Kidney capillary endothelial cell (primary cell): Measurements from ENCODE around the gene GNAT2.
"Not testable (repeated sequence)": the region's sequence is repeated elsewhere in the genome, so short reads cannot be mapped to it uniquely, and the experiment has no call there.

Experiments
- DNase-seq: peaks from one replicate; pipeline ENCODE4 v3.0.0-alpha.2; 2018; ENCODE audit warnings: low spot score

GNAT2 gene

DNA sequence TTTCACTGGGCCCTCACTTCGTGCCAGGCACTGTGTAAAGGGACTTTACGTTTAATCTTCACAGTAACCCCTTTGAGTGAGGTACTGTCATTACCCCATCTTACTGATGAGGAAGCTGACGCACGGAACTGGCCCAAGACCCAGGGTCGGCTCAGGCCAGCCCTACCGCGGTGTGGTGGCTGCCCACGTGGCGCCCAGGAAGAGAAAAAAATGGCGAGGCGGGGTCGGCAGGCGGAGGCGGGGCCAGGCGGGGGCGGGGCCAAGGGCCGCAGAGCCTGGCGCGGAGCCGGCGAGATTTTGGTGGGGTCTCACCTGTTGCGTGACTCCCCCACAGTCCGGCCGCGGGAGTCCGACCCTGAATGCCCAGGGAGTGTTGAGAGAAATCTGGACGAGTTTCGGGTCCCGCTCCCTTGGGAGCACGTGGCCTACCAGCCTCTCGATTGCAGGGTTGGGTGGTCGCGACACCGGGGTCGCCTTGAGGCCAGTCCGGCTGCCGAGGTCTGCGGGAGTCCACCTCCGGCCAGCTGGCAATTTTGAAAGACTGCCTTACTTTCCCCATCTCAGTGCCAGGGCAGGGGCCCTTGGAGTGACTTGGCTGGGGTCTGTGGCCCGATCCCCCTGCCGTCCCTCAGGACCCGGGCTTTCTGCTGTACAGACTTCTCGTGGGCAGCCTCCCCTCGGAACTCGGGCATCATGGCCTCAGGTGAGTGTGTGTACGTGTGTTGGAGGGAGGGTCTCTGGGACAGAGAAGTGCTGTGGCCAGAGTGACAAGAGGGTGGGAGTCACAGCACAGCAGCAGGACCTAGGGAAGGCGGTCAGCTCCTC is at the start of gene GNAT2, which contains the start of gene AMPD2:
Gene GNAT2, minus strand, starts transcription at position 41 of the 825 bp plus-strand sequence. CDS start 6,746 bp downstream, outside the sequence.
Gene AMPD2, plus strand, starts transcription at position 262 of the 825 bp plus-strand sequence. CDS start 1,339 bp downstream, outside the sequence.
- DNase-seq = peak; percentile 71

DNA sequence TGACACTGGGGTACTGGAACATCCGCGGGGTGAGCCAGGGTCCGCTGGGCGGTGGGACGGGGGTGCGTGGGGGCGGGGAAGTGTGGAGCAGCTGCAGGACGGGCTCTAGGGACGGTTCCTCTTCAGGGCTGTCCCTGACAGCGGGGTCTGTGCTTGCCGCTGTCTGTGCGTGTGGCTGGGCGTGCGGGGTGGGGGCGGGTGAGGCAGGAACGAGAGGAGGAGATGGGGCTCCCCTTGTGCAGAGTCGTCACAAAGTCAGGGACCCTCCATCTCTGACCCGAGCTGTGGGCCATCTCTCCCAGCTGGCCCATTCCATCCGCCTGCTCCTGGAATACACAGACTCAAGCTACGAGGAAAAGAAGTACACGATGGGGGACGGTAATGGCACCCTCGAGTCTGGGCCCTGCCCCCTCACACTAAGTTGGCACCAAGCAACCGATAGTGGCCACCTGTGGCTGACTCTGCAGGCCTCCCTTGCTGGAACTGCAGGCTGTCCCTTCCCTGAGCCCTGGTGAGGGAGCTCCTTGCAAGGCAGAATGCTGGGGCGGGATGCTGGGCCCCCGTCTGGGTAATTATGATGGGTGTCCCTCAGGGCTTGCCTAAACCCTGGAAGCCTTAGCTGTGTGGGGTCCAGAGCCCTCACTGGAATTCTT is 48.8 kb upstream of the GNAT2 start:
- no peak for DNase-seq

DNA sequence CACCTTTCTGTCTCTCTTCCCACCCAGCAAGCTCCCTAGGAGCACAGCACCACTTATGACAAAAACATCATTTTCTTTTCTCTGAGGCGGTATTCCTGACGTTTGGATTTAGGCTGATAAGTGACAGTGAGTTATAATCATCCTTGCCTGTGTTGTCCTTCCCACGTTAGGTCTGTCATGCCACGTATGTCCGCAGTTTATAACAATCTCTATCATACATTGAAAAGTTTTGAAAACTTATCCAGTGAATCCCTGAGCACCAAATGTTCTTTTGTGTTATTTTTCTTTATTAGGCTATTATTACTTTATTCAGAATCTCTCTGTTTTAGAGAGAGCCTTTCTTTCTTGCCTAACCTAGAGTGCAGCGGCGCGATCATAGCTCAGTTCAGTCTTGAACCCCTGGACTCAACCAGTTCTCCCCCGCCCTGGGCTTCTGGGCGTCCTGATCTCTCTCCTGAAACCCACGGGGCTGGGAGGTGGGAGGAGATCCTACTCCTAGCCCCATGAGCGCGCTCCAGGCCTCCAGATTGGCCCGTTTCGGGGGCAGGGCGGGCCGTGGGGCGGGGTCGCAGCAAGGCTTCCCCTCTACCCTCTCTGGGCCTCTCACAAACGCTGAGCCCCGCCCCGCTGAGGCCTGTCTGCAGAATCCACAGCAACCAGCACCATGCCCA is 48.2 kb upstream of the GNAT2 start, which contains the start of gene GSTM2:
Gene GSTM2, plus strand, starts transcription at position 606 of the 671 bp plus-strand sequence. Its CDS starts 59 bp downstream, at position 665.
- peak; percentile 16 for DNase-seq

DNA sequence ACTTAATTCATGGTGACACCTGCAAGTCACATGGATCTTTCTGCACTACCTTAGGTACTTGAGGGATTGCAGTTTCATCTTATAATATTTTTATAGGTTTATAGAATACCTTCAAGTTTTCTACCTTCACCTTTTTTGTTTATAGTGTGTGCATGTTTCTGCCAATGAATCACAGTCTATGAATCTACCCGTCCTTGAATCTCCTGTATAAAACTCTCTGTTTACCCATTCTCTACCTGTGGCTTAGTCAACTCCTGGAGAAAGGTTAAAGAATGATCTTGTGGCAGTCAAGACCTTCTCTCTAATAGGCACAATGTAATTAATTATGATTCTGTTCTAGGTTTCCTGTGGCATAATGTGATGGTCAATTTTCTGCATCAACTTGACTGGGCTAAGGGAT is 45.3 kb upstream of the GNAT2 start:
- no peak for DNase-seq

DNA sequence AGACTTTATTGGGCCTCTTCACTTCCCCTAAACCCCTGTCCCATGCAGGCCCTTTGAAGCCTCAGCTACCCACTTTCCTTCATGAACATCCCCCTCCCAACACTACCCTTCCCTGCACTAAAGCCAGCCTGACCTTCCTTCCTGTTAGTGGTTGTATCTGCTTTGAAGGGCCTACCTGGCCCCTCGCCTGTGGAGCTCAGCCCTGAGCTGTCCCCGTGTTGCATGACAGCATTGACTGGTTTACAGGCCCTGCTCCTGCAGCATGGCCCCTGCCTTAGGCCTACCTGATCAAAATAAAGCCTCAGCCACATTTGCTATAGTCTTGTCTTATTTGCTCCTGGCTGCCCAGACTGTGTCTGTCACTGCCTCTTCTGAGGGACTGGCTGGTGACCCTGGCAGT is 42.0 kb upstream of the GNAT2 start:
- no peak for DNase-seq

DNA sequence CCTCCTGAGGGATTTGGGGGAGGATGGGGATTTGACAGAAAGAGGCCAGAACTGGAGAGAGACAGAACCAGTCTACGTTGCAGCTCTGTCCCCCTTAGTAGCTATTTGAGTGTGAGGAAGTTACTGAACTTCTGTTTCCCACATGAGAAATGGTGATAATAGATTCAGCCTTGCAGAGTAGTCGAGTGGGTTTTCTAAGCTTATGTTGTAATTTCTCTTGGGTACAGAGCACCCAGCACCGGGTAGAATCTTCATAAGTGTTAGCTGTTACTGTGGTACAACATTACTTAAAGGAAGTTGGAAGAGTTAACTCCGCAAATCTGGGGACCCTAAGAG is 41.2 kb upstream of the GNAT2 start:
- not testable (repeated sequence) for DNase-seq

DNA sequence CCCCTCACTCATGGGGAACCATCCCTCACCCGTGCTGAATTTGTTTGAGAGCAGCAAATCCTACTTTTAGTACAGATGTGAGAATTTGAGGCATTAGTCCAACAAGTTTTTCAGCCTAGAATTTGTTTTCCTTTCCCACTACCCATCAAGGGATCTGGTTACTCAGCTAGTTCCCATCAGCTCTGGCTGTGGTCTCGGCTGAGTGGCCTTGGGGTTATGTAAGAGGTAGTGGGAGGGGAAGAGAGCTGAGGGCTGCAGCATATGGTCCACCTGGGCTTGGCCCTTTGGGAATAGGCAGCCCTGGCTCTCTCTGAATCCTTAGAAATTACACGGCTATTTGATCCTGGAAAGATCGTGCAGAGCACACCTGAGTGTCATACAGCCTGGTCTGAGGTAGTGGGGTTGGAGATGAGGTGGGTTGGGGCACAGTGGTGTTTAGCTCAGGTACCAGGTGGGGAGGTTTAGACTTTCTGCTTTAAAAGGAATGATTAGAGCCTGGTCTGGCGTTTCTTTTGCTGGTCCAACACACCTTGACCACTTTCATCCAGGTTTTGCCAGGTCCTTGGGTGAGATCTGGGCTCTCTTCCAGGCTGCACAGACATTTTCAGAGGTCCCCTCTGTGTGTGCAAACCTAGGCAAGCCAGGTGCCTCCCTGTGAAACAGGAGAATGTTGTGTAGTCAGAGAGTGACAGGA is 40.7 kb upstream of the GNAT2 start:
- DNase-seq = no peak

DNA sequence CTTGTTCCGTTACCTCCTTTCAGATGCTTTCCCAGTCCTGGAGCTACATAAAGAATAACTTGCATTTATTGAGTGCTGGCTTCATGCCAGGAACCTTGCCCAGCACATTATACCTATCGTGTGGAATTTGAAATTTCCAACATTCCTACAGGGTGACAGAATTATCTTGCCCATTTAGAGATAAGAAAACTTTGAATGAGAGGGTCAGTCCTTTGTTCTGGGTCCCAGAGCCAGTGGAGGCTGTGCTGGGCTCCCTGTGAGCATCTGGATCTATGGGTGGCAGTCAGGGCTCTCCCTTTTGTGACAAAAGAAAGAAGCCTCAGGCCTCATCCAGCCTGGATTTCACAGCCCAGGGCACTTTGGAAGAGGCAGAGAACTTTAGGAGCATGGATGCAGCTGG is 39.7 kb upstream of the GNAT2 start:
- DNase-seq = no peak

DNA sequence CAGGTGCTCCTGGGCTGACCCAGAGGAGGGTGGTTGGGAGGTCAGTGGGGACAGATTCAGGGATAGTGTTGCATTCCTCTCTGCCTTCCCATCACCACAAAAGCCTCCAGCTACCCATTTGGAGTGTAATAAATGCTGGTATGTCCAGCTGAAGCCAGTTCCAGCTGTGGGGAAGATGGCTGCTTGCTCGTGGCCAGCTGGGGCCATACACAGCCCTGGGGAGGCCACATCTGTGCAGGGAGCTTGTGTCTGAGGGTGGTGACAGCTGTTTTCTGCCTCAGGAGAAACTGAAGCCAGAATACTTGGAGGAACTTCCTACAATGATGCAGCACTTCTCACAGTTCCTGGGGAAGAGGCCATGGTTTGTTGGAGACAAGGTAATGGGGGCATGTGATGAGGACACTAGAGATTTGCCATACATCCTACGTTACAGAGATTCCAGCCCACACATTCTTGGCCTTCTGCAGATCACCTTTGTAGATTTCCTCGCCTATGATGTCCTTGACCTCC is 39.2 kb upstream of the GNAT2 start:
- no peak for DNase-seq

DNA sequence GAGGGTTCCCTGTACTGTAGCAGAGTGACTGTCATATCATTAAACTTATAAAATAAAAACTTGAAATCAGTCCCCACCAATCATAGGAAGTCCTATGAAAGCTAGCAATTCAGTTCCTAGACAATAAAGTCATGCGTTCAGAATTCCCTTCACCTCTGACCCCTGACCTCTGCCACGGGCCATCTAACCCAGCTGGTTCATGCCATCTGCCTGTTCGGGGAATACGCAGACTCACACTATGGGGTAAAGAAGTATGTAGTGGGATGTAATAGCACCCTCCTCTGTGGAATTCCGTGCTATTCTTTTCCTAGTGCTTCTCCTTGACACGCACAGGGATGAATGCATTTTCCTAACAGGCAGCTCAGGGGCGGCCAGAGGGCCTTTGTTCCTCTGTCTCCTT is 38.6 kb upstream of the GNAT2 start:
- no peak for DNase-seq

DNA sequence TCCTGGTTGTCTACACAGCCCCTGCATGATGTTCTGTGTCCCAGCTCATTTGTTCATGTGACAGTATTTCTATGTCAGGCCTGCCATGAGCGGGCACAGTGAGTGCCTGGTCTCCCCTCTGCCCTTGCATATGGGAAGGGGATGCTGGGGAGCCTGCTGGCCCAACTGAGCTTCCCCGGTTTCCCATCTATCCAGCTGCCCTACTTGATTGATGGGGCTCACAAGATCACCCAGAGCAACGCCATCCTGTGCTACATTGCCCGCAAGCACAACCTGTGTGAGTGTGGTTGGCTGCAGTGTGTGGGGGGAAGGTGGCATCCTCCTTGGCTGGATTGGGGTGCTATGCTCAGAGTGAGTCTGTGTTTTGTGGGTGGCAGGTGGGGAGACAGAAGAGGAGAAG is 38.0 kb upstream of the GNAT2 start:
- DNase-seq = no peak

DNA sequence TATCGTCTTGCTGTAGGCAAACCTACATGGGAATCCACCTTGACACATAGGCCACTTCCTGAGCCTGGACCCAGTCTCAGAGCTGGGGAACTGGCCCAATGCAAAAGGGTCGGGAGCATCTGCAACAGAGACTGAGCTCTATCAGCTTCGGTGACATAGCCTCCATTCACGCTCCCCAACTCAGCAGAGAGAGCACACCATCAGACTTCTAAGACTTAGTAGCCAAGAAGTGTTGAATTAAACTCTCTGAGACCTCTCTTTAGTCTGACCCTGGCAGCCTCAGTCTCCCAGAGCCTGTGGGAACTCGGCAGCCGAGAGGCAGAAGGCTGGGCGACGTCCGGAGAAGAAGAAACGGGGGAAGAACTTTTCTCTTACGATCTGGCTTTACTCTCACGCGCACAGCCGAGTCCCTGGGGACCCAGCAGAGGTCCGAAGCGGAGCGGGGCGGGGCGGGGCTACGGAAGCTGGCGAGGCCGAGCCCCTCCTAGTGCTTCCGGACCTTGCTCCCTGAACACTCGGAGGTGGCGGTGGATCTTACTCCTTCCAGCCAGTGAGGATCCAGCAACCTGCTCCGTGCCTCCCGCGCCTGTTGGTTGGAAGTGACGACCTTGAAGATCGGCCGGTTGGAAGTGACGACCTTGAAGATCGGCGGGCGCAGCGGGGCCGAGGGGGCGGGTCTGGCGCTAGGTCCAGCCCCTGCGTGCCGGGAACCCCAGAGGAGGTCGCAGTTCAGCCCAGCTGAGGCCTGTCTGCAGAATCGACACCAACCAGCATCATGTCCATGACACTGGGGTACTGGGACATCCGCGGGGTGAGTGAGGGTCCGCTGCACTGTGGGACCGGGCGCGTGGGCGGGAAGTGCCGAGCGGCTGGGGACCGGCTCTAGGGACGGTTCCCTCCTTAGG is 36.5 kb upstream of the GNAT2 start, which contains the start of gene GSTM4:
Gene GSTM4, plus strand, starts transcription at position 485 of the 905 bp plus-strand sequence. Its CDS starts 291 bp downstream, at position 776.
- DNase-seq = peak; percentile 44

DNA sequence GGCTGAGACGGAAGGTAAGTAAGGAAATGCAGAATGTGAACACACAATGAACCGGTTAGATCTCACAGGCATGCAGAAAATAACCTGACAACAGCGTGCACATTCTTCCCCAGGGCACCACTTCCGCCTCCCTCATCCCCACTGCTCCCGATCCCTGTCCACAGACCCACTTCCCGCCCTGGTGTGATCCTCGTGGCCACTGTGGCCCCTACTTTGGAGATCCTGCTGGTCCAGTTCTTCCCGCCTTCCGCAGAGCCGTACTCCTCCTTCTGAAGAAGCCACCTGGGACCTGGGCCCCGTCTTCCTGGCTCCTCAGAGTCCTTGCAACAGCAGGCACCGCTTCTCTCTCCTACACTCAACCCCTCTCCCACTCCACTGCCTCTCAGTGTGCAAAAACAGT is 35.1 kb upstream of the GNAT2 start:
- no peak for DNase-seq

DNA sequence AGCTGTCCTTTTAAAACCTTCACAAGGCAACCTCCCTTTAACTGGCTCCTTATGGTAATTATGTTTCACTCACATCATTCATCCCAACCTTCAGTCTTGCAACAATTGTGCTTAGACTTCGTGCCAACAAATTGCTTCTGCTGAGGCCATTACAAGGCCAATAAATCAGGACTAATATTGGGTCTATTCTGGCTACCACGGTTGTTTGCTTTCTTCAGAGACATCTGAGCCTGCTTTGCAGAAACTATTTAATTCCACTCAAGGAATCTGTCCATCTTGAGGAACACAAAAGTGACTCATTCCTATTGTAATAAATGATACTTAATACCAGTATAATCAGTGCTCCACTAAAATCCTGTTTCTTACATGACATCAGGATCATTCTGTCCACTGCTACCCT is 33.9 kb upstream of the GNAT2 start:
- no peak for DNase-seq

DNA sequence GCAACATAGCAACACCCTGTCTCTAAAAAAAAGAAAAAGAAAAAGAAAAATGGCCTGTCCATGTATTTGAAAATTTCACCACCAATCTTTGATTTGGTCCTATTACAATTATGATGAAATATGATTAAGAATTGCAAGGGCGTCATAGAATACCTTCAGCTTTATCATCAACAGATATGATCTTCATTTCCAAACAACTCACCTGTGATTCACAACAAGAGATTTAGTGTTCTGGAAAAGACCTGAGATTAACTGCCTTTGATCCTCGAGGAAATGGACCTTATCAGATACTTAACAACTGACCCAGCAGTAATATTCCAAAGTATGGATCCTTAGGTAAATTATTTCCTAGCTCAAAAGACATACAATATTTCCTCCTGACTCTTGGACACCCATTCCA is 33.0 kb upstream of the GNAT2 start:
- no peak for DNase-seq

DNA sequence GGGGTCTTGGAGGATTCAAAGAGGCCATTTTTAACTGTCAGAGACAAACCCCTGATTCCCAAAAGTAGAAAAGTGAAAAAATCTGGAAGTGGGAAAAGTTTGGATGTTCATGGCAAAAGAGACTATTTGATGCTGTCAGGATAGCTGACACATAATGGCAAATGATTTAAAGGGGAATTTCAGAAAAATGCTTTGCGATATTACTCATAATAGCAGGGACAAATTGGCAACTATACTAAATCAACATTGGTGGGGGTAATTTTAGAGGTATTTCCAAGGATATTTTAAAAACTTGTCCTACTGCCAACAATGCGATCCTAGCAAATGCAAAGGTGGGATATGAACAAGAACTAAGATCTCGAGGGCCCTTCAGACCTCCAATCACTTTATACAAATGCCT is 31.2 kb upstream of the GNAT2 start:
- no peak for DNase-seq

DNA sequence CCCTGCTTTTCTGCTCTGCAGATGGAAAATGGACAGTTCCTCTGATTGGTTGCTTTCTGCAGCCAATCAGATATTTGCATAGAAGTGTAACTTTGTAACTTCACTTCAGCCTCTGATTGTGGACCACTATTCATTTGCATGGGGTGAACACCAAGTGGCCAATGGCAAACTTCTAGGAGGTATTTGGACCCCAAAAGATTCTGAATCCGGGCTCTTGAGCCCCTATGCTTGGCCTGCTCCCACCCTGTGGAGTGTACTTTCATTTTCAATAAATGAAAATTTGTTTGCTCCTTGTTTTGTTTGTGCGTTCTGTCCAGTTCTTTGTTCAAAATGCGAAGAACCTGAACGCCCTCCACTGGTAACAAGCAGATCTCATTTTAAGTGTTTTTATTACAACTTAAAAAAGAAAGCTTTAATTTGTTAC is 30.1 kb upstream of the GNAT2 start:
- DNase-seq = no peak

DNA sequence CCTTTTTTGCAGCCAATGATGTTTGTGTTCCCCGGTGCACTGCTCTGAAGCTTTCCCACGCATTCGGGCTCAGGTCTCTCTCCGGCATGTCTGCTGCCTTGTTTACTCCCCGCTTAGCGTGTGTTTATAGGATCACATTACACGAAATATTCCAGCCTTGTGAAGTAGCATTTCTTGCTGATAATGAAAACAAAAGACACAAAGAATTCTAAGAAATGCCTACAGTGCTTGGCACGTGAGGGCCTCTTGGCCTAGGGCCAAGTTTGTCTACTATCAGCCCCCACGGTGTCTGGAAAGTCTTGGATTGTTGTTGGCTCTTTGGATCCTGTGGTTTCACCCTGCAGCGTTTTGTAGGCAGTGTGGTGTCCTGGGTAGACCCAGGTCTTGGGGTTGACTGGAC is 25.3 kb upstream of the GNAT2 start:
- no peak for DNase-seq

DNA sequence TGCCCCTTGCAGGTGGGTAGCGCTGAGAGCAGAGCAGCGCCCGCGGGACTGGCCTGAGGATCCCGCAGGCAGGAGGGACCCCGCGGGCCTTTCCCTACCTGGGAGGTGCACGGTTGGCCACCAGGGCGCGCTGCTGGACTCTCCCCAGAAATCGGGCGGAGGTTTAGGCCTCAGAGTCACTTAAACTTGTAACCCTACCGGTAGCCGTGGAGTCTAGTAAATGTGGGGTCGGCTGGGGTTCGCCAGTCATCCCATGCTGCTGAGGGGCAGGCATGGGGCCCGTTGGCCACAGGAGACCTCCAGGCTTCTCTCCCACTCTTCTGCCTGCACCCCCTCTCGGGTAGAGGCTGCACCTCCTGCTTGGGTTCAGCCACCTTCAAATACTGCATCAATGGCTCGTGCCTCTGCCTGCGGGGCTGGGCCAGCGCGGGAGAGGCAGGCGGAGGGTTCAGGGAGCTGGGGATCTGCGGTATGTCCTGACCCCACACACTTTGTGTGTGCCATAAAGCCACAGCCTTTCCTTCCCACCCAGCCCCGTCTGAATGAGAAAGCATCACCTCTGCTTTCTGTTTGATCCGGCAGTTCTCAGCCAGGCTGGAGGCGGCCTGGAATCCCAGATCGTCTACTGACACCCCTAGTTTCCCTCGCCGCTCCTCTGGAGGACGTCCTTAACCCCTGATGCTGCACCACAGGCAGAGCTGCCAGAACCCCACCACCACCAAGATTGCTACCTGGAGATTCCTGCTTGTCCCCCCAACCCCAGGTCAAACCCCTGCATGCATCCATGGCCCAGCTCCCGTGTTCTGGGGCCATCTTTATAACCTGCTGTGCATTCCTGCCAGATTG is 24.2 kb upstream of the GNAT2 start:
- DNase-seq = peak; percentile 67

DNA sequence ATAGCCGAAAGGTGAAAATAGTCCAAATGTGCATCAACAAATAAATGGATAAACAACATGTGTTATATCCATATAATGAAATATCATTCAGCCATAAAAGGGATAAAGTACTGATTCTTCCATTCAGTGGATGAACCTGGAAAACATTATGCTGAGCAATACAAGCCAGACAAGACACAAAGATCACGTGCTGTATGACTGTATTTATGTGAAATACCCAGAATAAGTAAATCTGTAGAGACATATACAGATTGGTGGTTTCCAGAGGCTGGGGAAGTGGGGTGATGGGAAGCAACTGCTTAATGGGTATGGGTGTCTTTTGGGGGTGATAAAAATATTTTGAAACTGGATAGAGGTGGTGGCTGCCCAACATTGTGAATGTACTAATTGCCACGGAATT is 23.2 kb upstream of the GNAT2 start:
- DNase-seq = no peak
